Non-pigmented ciliary epithelial cell (primary cell): ENCODE measurements around the gene TAF1C.
"Not testable (repeated sequence)": the region's sequence is repeated elsewhere in the genome, so short reads cannot be mapped to it uniquely, and the experiment has no call there.

Experiments
- DNase-seq: peaks from one replicate; pipeline ENCODE4 v3.0.0-alpha.2; 2010; ENCODE audit warnings: low read depth

Gene TAF1C, protein sequence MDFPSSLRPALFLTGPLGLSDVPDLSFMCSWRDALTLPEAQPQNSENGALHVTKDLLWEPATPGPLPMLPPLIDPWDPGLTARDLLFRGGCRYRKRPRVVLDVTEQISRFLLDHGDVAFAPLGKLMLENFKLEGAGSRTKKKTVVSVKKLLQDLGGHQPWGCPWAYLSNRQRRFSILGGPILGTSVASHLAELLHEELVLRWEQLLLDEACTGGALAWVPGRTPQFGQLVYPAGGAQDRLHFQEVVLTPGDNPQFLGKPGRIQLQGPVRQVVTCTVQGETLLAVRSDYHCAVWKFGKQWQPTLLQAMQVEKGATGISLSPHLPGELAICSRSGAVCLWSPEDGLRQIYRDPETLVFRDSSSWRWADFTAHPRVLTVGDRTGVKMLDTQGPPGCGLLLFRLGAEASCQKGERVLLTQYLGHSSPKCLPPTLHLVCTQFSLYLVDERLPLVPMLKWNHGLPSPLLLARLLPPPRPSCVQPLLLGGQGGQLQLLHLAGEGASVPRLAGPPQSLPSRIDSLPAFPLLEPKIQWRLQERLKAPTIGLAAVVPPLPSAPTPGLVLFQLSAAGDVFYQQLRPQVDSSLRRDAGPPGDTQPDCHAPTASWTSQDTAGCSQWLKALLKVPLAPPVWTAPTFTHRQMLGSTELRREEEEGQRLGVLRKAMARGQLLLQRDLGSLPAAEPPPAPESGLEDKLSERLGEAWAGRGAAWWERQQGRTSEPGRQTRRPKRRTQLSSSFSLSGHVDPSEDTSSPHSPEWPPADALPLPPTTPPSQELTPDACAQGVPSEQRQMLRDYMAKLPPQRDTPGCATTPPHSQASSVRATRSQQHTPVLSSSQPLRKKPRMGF

DNA sequence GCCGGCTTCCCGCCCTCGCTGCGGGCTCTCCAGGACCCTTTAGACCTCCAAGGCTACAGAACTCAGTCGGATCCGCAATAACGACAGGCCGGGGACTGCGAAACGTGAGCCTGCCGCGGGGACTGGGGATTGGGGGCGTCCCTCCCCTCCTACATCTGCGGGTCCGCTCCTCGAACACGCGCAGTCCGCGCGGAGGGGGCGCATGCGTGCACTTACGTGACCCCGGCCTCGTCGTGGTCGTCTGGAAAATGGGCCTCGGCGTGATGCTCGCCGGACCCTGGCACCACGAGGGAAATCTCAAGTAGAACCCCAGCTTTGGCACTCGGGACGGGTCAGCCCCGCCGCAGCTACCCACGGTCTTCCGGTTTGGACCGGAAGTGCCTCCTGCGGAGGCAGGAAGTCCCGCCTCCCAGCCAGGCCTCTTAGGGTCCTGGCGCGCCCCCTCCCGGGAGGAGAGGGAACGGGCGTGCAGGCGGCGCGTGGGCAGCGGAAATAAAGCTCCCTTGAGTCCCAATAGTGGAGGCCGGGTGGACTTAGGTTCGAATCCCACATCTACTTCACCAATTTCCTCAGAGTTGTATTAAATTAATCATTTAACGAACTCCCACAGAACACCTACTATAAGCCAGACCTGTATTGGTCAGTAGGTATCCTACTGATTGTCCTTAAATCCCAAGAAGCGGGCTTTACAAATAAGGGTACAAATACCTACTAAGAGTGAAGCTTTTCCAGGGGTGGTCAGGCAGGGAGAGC is at the start of gene TAF1C:
Gene TAF1C, minus strand, starts transcription at position 373 of the 753 bp plus-strand sequence. CDS start 2,069 bp downstream, outside the sequence.
- peak; percentile 62 for DNase-seq

DNA sequence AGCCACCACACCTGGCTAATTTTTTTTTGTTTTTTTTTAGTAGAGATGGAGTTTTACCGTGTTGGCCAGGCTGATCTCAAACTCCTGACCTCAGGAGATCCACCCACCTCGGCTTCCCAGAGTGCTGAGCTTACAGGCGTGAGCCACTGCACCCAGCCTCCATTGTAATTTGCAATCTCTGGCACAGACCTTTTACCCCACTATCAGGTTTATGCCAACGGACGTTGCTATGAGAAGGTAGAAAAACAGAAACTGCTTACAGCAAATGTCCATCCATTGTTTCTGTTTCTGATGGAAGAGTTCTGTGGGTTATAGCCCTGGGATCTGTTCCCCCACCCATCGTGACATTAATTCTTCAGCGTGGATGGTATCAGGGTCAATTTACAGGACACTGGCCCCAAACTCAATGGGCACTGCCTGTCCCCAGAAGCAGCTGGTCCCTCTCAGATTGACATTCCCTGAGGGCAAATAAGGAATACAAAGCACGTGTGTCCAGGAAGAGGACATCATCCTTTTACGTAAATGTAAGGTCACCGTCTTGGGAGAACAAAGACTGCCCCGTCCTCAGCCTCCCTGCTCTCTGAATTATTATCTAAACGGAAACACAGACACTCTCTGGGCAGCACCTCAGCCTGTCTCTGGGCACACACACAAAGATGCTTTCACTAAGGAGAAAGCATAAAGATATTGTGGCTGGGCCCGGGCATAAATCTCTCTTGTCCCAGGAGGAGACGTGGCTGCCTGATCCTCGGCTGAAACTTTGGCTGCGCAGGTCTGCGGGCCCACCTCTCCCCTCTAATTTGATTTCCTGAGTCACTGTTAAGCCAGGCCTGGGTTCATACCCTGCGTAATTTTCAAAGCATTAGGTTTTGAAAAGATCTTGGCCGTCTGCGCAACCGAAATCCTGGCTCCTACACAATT is 47.7 kb upstream of the TAF1C start:
- DNase-seq, result no peak

DNA sequence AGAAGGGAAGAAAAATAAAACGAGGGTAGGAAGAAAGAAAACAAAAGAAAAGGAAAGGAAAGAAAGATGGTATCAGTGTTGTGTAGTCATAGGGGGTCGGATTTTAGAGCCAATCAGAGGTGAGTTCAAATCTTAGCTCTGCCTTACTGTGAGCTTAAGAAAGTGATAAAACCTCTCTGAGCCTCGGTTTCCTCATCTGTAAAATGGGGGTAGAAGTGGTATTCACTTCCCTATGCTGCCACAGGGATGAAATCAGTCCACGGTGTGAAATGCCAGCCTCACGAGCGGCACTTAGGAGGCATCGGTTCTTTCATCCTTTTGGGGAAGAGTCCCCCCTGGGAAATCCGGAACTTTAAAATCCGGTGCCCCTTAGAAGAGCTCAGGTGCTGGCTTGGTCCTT is 46.9 kb upstream of the TAF1C start:
- no peak for DNase-seq

DNA sequence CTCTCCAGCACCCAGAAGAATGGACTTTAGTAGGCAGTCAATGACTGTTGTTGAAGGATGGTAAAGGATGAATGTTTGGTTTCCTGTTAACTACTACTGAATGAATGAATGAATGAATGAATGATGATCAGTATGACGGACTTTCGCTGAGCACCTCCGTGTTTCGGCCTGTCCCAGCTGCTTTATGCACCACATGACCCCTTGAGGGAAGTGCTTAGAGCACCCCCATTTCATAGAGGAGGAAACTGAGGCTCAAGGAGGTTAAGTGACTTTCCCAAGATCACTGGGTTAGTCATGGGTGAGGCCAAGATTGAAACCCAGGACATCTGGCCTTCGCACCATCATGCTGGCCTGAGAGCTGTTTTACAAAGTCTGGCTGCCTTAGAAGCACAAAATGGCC is 46.1 kb upstream of the TAF1C start:
- DNase-seq, result no peak

DNA sequence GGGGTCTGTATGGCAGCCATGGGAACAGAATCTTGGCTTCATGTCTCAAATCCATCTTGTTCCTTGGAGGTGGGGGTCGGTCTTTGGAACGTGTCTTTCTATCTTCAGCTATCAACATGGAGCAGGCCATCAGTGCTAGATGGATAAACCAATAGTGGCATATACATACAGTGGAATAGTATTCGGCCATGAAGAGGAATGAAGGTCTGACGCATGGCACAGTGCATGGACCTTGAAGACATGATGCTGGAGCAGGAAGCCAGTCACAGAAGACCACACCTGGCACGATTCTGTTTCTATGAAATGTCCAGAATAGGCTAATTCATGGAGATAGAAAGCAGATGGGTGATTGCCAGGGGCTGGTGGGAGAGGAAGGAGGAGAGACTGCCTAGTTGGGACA is 45.2 kb upstream of the TAF1C start:
- no peak for DNase-seq

DNA sequence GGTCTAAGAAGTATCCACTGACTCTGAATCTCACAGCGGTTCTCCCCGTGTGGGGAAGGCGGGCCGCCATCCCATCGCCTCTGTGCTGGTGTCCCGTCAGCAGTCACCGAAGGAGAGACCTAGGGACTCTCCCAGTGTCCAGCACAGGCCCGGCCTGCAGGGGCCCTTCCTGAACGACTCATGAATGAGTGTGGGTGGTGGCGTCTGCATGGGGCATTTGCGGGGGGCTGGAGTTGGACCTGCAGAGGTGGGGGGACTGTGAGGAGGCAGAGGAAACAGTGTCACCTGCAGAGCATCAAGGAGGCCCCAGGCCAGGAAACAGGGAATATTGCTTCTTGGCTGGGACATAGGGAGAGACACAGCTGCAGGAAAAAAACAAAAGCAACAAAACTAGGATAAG is 42.6 kb upstream of the TAF1C start:
- no peak for DNase-seq

DNA sequence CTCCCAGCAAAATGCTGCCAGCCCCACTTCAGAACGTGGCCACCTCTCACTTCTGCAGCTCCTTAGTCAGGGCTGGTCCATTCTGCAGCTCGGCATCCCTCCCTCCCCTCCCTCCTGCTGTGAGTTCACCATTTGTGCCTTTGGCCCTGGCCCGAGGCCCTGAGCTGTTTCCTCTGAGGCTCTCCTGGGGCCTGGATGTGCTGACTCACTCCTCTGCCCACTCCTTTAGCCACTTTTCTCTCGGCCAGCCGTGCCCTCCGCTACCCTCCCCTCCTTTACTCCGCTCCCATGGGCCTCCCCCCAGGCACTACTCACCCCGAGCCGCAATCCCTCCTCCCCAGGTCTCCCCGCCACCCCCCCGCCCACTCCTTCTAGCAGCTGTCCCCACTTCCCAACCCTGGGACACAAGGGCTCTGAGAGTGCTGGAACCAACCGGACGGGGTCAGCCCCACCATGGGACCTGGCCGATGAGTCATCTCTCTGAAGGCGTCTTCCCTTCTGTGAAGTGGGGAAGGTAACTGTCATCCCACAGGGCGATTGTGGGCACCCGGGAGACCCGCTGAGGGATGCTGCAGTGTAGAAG is 41.5 kb upstream of the TAF1C start:
- DNase-seq, result peak; percentile 32

DNA sequence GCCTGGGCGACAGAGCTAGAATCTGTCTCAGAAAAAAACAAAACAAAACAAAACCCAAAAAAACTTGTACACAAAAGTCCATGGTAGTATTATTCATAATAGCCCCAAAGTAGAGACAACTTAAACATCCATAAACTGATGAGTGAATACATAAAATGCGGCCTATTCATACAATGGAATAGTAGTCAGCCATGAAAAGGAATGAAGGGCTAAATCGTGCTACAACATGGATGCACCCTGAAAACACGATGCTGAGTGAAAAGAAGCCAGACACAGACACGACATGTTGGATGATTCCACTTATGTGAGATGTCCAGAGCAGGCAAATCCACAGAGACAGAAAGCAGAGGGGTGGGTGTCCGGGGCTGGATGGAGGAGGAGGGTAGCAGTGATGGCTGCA is 40.7 kb upstream of the TAF1C start:
- DNase-seq, result no peak

DNA sequence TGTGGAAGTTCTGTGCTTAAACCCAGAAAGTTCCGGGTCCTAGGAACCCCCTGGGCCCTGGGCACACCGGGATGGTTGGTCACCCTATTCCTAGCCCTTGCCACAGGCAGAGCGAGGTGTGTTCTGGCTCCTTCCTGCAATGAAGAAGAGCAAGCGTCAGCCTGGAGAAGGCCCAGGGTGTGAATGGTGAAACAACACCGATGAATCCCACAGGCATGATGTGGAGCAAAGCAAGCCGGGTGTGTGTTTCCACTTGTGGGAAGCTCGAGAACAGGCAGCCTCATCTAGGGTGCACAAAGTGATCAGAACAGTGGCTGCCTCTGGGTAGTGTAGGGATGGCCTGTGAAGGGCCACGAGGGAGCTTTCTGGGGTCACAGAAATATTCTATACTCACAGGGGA is 39.2 kb upstream of the TAF1C start:
- DNase-seq, result no peak

DNA sequence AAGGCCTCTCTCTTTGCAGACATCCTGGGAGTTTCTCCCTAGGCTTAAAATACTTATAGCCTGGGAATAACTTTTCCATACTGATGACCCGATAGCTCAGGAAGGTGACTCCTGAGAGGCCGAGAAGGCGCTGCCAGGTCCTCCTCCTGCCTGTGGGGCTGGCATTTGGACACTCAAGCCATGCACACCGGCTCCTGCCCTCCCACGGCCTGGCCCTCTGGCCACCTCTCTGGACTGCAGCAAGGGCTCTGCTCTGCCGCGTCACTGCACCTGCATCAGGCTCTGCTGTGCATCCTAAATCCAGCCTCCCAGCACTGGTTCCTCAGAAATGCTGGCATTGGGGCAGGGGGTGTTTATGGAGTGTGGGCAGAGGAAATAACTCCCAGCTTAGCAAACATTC is 38.7 kb upstream of the TAF1C start:
- DNase-seq, result no peak

DNA sequence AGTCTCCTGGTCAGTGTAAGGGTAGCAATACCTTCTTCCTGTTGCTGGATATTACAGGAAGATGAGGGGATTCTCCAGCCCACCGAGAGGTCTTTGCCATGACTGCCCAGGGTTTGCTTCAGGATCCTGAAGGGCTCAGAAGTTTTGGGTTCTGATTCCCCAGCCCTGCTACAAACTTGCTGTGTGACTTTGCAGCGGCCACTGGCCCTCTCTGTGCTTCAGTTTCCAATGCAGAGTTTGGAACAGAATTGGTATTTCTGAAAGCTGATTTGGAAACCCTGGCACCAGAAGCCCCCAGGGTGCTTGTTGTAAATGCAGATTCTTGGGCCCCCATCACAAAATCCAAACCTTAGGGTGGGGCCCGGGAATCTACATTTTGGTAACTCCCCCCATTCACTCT is 38.3 kb upstream of the TAF1C start:
- no peak for DNase-seq

DNA sequence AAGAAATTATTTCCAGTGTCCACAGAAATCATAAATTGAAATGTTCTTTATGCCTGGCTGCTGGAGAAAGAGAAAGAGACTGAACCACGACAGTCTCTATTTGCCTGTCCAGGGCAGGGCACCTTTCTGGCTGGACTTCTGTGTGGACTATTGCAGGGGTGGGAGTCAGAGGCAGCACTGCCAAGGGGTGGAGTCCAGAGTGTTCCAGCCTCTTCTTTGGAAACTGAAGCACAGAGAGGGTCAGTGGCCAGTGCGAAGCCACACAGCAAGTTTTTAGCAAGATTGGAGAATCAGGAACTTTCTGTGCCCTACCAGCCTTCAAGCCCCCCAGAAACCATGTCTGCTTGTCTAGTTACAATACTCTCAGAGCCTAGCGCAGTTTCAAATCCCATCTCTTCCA is 37.7 kb upstream of the TAF1C start:
- no peak for DNase-seq

DNA sequence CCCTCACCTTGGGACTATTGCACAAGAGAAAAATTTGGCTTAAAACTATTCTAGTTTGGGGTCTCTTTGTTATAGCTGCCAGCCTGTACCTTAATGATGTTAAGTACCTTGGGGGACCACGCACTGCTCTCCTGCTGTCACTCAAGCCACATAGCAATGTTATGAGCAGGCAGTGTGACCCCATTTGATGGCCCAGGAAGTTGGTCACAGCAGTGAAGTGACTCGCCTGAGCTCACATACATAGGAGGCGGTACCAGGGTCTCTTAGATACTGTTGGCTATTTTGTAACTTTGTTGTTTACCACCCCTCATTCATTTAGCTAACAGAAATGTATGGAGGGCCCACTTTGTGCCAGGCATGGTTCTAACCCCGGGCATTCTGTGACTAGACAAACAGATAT is 36.6 kb upstream of the TAF1C start:
- DNase-seq, result no peak

DNA sequence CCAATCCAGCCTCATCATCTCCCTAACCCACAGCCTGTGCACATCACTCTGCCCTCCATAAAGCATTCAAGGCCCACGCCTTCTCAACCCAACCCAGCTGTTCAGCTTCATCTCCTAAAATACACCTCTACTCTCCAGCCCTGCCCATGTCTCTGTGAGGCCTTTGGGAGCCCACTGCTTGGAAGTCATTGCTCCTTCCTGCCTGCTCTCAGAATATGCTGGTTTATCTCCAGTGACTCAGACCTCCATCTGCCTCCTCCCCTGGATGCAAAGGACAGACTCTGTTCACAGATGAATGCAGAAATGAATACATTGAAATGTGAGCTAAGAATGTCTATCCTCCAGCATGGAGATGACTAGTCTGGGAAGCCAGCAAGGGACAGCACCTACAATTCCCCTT is 34.0 kb upstream of the TAF1C start:
- DNase-seq, result peak; percentile 48

DNA sequence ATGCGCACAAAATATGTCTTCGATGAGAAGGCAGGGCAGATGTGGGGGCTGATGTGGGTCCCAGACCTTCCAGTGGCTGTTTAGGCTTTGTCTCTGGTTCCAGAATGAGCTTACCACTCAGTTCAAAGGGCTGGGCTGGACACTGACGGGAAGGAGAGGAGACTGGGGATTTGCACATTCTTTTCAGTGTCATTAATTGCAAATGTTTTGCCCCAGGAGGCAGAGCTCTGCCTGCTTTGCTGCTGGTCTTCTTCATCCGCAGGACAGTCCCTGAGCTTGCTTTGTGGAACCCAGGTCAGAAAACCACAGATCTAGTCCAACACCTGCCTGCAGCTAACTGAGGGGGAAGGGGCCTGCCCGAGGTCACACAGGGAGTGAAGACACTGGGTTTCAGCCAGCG is 32.1 kb upstream of the TAF1C start:
- DNase-seq, result no peak

DNA sequence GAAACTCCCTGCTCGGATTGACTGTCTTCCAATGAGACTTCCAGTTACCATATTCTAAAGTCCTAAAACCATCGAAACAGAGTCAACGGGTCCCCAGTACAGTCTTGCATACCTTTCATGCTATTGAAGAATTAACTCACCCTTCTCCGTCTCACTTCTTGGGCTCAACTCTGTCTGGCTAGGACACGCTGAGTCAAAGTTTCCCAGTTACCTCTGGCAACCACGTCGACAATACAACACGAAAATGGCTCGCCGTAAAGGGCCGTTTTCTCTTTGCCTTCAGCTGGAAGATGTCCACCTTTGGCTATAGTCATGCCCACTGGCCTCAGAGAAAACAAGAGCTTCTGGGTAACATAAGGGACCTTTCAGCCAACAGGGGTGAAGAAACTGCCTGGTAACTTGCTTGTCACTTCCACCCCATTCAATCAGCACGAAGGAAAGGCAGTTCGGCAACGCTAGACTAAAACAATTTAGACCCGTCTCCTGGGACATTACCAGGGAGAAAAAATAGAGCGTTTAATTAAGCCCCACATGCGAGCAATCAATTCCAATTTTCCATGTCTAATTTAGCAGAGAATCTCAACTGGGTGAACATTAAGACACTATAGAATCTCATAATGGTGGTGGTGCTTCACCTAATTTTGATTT is 31.4 kb upstream of the TAF1C start:
- DNase-seq, result no peak

DNA sequence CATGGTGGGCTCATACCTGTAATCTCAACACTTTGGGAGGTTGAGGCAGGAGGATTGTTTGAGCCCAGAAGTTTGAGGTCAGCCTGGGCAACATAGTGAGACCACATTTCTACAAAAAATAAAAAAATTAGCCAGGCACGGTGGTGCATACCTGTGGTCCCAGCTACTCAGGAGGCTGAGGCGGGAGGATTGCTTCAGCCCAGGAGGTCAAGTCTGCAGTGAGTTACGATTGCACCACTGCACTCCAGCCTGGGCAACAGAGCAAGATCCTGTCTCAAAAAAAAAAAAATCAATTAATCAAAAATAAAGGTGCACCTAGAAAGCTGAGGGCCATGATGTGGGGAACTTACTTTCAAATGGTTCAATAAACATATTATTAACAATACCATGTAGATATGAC is 29.3 kb upstream of the TAF1C start:
- not testable (repeated sequence) for DNase-seq

DNA sequence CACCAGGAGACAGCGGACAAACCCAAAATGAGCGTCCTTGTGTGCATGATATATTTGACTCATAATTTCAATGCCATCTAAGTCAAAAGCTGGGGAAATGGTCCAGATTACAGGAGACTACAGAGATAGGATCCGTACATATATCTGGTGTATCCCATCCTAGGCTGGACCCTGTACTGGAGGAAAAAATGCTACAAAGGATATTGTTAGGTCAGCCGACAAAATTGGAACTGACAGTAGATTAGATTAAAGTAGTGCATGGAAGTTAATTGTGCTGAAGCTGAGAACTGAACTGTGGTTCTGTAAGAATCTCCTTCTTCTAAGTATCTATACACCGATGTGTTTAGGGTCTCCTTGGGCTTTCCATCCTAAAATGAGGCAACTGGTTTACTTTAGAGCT is 28.7 kb upstream of the TAF1C start:
- no peak for DNase-seq

DNA sequence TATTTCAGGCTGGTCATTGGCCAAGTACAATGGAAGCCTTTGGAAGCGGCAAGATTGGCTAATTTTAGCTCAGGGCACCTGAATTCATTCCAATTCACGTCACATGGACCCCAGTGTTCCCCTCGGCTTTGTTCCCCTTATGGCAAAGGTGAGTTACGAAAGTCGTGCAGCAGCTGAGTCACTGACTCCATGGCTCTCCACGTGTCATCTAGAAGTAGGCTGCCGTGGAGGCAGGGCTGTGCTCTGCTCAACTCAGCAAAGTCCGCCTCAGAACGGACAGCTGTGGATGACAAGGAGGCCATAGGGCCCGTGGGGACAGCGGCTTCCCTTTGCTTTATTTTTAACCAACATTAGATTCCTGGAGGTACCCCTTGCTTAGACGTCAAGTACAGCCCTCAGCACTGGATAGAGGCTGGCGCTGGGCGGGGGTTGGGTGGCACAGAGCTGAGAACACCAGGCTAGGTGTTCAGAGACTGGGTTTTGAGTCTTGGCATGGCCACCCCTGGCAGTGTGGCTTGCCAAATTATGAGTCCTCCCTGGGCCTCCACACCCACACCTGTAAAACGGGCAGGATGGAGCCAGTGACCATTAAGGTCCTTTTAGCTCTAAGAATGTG is 27.7 kb upstream of the TAF1C start:
- no peak for DNase-seq

DNA sequence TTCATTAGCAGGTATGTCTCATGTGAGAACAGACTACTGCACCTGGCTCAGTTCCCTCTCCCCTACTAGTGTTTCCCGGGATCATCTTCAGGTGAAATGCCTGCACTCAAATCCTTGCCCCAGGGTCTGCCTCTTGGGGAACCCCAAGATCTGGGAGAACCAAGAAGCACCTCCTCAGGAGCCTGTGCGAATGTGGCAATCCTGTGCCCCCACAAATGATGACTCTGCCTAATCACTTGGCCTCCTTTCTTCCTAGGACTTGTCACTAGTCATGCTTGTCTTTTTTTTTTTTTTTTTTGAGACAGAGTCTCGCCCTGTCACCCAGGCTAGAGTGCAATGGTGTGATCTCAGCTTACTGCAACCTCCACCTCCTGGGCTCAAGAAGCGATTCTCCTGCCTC is 25.8 kb upstream of the TAF1C start:
- no peak for DNase-seq
